ENCODE results near the gene SEC14L5.

Gene SEC14L5

DNA sequence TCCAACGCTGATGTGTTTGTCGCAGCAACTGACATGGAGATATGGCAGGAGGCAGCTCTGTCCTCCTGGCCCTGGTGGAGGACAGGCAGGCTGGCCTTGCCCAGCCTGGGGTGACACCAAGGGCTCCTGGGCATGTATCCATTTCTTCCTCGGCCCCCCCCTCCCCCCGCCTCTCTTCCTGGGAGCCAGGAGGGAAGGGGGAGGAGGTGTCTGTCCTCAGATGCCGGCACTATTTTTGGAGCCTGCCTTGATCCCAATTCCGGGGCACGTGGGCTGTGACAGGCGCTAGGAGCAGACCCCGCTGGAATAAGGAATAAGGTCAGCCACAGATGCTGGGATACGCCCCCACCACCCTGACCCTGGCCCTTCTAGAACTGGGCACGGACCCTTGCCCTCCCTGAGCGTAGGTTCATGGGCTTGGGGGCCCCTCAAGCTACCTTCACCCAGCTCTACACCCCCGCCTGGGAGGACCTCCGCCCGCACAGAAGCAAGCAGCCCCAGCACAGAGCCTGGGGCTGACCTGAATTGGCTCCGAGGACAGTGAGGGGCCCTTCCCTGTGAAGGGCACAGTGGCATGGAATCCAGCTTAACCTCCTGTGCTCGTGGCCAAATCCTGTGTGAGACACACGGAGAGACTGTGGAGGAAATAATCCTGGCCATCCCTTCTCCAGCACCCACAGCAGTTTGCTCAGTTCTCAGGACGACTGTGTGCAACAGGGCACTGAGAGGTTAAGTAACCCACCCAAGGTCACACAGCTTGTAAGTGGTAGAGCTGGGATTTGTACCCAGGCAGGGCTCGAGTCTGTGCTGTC, 24.1 kb downstream of the SEC14L5 start:
- TF ChIP-seq GATA2 (IDR thresholded peaks at IDR 0.05; ENCODE audit: low read depth, low read length), result no peak
- no peak for TF ChIP-seq GATA3 (IDR thresholded peaks at IDR 0.05; ENCODE audit: low read depth, low read length)

DNA sequence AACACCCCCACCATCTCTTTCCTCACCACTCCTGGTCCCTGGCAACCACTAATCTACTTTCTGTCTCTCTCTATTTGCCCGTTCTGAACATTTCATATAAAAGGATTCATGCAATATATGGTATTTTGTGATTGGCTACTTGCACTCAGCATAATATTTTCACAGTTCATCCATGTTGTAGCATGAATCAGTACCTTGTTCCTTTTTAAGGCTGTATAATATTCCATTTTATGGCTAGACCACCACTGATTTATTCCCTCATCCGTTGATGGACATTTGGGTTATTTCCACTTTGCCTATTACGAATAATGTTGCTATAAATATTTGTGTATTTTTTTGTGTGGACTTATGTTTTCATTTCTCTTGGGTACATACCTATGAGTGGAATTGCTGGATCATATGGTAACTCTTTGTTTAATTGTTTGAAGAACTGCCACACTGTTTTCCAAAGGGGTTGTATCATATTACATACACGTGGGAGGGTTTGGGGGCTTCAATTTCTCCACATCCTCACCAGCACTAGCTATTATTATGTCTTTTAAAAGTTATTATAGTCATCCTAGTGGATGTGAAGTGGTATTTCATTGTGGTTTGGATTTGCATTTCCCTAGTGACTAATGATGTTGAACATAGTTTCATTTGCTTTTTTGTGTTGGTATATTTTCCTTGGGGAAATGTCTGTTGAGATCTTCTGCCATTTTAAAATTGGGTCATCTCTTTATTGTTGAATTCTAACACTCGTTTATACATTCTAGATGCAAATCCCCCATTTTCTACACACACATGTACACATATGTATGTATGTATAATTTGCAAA, 26.3 kb downstream of the SEC14L5 start:
- no peak for TF ChIP-seq GATA2 (IDR thresholded peaks at IDR 0.05; ENCODE audit: low read depth, low read length)
- TF ChIP-seq GATA3 (IDR thresholded peaks at IDR 0.05; ENCODE audit: low read depth, low read length), result no peak

DNA sequence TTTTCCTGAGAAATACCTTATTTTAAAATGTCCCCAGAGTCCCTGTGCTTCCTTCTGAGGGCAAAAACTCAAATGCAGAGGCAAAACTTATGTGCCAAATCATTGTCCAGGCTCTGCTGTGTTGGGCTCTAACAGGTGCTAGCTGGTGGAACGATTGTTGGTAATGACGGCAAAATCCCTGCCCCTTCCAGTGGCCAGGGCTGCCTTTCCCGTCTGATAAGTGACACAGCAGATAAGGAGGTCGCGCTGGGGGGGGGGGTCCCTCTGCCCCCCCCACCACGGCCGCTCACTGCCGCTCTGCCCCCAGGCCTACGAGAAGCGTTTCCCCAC, 29.1 kb downstream of the SEC14L5 start:
- TF ChIP-seq GATA2 (IDR thresholded peaks at IDR 0.05; ENCODE audit: low read depth, low read length), result no peak
- TF ChIP-seq GATA3 (IDR thresholded peaks at IDR 0.05; ENCODE audit: low read depth, low read length), result no peak

DNA sequence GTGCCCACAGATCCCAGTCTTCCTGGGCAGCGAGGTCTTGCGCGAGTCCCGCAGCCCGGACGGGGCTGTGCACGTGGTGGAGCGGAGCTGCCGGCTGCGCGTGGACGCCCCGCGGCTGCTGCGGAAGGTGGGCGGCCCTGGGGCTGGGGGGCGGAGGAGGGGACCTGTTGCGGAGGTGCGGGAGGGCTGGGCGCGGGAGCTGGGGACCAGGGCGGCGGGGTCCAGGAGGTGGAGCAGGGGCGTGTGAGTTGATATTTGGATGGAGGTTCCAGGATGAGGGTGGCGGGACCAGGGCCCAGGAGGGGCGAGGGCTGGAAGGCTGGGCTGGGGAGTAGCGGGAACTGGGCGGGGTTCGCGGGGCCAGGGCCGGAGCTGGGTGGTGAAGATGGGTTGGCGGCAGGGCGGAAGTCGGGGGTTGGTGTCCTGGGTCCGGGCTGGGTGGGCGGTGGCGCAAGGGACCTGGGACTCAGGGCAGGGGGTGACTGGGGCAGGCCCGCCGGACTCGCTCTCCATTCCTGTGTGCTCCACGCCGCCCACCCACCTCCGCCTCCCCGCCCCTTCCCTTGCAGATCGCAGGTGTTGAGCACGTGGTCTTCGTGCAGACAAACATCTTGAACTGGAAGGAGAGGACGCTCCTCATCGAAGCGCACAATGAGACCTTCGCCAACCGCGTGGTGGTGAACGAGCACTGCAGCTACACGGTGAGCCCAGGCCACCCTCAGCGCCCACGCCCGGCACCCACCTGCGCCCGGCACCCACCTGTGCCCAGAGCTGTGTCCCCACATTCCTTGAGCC, 29.6 kb downstream of the SEC14L5 start:
- TF ChIP-seq GATA2 (IDR thresholded peaks at IDR 0.05; ENCODE audit: low read depth, low read length) (no peak), GATA3 (IDR thresholded peaks at IDR 0.05; ENCODE audit: low read depth, low read length) (no peak)

DNA sequence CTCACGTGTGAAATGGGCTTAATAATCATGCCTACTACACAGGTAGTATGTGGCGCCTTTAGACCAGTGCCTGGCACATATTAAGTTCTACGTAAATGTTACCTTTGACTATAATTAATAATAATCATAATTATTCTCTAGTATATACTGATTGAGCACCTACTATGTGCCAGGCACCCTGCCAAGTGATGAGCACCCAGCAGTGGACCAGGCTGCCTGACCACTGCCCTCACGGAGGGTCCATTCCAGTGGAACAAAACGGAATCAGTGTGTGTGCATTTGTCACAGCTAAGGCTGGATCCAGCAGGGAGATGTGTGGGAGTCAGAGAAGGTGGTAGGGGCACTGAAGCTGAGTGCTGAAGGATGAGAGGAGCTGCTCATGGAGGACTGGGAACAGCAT, 30.5 kb downstream of the SEC14L5 start:
- TF ChIP-seq GATA2 (IDR thresholded peaks at IDR 0.05; ENCODE audit: low read depth, low read length) (no peak), GATA3 (IDR thresholded peaks at IDR 0.05; ENCODE audit: low read depth, low read length) (no peak)

DNA sequence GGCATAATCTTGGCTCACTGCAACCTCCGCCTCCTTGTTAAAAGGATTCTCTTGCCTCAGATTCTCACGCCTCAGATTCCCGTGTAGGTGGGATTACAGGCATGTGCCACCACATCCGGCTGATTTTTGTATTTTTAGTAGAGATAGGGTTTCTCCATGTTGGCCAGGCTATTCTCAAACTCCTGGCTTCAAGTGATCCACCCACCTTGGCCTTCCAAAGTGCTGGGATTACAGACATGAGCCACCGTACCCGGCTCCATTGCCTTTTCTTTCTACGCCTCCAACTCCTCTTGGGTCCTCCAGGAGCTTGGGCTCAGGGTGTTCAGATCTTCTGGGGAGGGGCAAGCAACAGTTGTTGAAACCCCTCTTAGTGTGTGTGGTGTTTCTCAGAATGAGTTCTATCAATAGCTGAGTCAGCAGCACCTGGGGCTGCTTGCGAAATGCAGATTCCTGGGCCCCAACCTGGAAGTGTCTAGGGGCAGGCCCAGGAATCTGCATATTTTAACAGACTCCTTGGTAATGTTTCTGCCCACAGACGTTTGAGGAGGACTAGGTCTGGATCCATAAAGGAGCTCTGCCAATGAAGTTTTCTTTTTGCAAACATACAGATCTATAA, 31.4 kb downstream of the SEC14L5 start:
- TF ChIP-seq GATA3 (IDR thresholded peaks at IDR 0.05; ENCODE audit: low read depth, low read length) (no peak), GATA2 (IDR thresholded peaks at IDR 0.05; ENCODE audit: low read depth, low read length) (no peak)

DNA sequence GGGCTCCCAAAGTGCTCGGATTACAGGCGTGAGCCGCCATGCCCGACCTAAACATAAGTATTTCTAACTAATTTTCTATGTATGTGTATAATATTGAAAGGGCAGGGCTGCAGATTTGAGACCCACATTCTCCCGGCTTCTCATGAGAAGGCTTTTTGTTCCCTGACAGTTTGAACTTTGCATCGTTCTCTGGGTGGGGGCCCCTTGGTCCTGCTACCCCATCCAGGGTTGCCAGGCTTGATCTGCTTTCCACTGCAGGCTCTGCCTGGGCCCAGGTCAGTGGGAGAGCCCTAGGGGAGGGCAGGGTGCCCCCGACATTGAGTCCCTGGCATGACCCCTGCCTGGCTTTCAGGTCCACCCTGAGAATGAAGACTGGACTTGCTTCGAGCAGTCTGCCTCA, 32.3 kb downstream of the SEC14L5 start:
- TF ChIP-seq GATA3 (IDR thresholded peaks at IDR 0.05; ENCODE audit: low read depth, low read length), result no peak
- TF ChIP-seq GATA2 (IDR thresholded peaks at IDR 0.05; ENCODE audit: low read depth, low read length), result no peak

DNA sequence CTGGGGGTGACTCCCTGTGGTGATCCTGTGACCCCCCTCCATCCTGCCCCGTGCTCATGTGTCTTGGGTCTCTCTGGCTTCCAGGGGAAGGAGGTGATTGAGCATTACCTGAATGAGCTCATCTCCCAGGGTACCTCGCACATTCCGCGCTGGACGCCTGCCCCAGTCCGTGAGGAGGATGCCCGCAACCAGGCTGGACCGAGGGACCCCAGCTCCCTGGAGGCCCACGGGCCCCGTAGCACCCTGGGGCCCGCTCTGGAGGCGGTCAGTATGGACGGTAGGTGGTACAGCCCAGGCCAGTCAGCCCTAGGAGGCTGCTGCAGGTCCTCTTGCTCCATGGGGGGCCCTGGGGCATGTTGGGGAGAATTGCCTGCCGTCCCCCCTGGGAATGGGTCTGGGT, 33.6 kb downstream of the SEC14L5 start:
- no peak for TF ChIP-seq GATA3 (IDR thresholded peaks at IDR 0.05; ENCODE audit: low read depth, low read length)
- no peak for TF ChIP-seq GATA2 (IDR thresholded peaks at IDR 0.05; ENCODE audit: low read depth, low read length)

DNA sequence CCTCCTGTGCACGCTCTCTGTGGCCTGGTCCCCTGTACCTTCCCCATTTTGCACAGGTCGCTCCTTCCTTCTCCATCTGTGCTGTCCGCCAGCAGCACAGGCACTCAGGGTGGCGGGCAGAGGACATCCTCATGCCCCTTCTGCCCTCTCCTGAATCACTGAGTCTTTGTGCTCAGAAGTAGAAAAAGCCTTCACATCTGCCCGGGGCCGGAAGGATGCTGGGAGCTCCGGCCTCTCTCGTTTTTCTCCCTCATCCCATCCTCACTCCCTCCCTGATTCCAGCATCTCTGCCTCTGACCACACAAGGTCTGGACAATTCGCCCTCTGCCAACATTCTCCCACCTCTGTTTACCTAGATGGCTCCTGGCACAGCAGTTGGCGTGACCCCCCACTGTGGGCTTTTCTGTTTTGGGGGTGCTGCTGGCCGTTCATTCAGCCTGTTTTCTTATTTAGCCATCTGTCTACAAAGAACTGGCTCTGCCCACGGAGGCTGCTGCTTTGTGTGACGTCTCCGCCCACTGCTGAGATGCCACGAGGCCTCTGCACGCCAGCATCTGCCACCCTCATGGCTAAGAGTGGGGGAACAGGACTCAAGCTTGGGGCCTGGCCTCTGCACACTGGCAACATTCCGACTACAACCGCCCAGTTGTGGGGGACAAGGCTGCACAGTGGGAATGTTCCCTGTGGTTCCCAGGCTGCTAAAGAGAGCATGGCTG, 36.7 kb downstream of the SEC14L5 start:
- TF ChIP-seq GATA3 (IDR thresholded peaks at IDR 0.05; ENCODE audit: low read depth, low read length) (no peak), GATA2 (IDR thresholded peaks at IDR 0.05; ENCODE audit: low read depth, low read length) (no peak)

DNA sequence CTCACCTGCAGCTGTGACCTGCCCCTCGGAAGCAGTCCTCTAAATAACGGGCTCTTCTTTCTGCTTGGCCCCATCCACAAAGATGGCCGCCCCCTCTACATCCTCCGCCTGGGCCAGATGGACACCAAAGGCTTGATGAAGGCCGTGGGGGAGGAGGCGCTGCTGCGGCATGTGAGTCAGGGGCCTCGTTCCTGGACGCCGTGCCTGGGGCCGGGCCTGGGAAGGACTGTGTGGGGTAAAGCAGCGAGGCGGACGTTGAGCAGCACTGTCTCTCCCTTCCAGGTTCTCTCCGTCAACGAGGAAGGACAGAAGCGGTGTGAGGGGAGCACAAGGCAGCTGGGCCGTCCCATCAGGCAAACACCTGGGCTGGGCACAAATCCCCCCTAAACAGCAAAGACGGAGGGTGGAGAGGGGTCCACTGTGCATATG, 42.5 kb downstream of the SEC14L5 start:
- TF ChIP-seq GATA3 (IDR thresholded peaks at IDR 0.05; ENCODE audit: low read depth, low read length), result no peak
- no peak for TF ChIP-seq GATA2 (IDR thresholded peaks at IDR 0.05; ENCODE audit: low read depth, low read length)

DNA sequence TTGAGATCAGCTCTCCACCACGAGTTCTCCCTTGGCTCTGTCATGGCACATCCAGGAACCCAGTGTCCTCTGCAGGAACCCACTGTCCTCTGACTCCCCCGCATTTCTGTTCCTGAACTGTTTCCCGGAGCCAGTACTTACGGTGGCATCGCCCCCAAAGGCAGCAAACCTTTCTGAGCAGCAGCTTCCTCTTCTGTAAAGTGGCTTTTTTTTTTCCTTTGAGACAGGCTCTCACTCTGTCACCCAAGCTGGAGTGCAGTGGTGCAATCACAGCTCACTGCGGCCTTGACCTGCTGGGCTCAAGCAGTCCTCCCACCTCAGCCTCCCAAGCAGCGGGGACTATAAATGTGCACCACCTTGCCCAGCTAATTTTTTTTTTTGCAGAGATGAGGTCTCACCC, 43.4 kb downstream of the SEC14L5 start:
- TF ChIP-seq GATA2 (IDR thresholded peaks at IDR 0.05; ENCODE audit: low read depth, low read length), result no peak
- TF ChIP-seq GATA3 (IDR thresholded peaks at IDR 0.05; ENCODE audit: low read depth, low read length), result no peak

DNA sequence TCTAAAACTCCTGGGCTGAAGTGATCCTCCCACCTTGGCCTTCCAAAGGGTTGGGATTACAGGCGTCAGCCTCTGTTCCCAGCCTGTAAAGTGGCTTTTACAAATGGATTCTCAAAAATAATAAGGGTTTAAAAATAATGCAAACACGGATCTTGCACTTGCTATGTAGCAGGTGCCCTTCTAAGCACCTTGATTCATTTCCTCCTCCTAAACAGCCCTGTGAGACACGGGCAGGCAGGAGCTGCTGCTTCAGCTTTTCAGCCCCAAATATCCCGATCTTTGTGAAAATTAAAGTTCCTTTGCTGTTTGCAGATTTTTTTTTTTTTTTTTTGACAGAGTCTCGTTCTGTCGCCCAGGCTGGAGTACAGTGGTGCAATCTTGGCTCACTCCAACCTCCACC, 43.9 kb downstream of the SEC14L5 start:
- TF ChIP-seq GATA2 (IDR thresholded peaks at IDR 0.05; ENCODE audit: low read depth, low read length) (no peak), GATA3 (IDR thresholded peaks at IDR 0.05; ENCODE audit: low read depth, low read length) (no peak)

DNA sequence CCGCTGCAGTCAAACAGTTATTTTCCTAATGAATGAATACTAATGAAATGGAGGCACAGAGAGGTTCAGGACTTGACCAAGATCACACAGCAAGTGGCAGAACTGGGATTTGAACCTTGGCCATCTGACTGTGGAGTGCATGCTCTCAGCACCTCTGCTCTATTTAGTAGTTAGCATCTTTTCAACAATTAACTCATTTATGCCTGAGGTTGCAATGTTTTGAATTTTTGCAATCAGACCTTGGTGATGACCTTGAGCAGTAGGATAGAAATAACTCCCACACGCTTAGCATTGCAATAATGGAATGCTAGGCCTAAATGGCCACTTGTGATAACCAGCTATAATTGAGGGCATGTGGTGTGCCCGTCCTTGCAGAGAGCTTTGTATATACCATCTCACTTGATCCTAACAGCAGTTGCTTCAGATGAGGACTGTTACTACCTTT, 44.6 kb downstream of the SEC14L5 start:
- TF ChIP-seq GATA3 (IDR thresholded peaks at IDR 0.05; ENCODE audit: low read depth, low read length) (no peak), GATA2 (IDR thresholded peaks at IDR 0.05; ENCODE audit: low read depth, low read length) (no peak)
